GM18870 (cell line): ENCODE measurements around the gene VWCE.
"Not testable (repeated sequence)": the region's sequence is repeated elsewhere in the genome, so short reads cannot be mapped to it uniquely, and the experiment has no call there.

Source experiments
- ATAC-seq: cut with Tn5 transposase; IDR thresholded peaks from one replicate; pipeline ENCODE4 v1.9.1; 2021; ENCODE audit warnings: moderate library complexity; ENCODE audit not compliant: unreplicated experiment

Gene VWCE

GRCh38 chr11:61256710-61257482, 38.2 kb downstream of the VWCE start:
- ATAC-seq = no peak

- ATAC-seq = no peak
Measured at GRCh38 chr11:61254403-61255025, 40.6 kb downstream of the VWCE start.

- not testable (repeated sequence) for ATAC-seq
Measured at GRCh38 chr11:61252332-61252731, 42.8 kb downstream of the VWCE start.

DNA sequence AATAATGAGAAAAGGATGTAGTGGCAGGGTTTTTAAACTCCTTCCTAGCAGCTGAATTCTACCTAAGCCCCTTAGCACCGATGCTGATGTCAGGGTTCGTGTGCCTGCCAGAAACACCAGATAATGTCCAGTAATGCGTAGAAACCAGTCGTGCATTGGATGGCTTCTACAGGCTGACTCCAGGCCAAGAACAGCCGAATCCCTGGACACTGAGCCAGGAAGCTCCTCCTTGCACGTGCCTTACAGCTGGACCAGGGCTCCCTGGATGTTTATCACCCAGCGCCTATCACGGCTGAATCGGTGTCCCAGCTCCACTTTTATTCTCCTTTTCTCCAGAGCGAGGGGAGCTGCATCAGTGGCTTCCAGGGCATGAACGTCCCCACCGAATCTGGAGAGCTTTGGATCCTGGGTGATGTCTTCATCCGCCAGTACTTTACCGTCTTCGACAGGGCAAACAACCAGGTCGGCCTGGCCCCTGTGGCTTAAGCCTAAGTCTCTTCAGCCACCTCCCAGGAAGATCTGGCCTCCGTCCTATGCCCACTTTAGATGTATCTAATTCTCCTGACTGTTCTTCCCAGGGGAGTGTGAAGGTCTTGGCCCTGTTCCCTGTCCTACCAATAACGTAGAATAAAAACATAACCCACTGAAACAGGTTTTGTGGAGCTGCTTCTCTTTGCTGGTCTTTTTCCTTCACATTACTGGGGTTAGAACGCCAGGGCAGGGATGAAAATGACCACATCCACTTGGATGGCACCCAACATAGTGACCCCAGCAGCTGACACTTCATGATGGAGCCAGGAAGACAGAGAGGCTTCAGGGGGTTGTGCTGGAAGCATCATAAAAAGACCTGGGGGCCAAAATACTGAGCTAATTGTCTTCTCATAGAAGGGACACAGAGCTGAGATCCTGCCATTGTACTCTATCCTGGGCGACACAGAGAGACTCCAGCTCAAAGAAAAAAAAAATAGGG, 44.0 kb downstream of the VWCE start:
- not testable (repeated sequence) for ATAC-seq

- ATAC-seq = not testable (repeated sequence)
Measured at GRCh38 chr11:61249201-61249600, 45.9 kb downstream of the VWCE start.

- ATAC-seq = not testable (repeated sequence)
Measured at GRCh38 chr11:61248071-61248470, 47.0 kb downstream of the VWCE start.

GRCh38 chr11:61245284-61245964, 49.7 kb downstream of the VWCE start:
- not testable (repeated sequence) for ATAC-seq

GRCh38 chr11:61241526-61241925, 53.6 kb downstream of the VWCE start:
- not testable (repeated sequence) for ATAC-seq

DNA sequence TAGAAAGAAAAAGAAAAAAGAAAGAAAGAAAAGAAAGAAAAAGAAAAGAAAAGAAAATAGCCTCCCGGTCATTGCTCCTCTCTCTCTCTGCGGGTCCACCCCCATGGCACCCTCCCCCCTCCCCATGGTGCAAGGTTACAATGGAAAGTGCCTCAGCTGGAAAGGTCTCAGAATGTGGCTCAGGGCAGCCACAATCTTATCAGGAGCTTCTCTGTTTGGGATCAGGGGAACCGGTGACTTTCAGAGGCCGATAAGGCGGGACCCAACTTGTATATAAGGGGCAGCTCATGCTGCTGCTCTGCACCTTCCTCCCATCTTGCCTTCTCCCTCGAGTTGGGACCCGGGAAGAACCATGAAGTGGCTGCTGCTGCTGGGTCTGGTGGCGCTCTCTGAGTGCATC, 54.2 kb downstream of the VWCE start, which contains the start of gene PGA5:
Gene PGA5 (plus strand): TSS at position 301 of the 400 bp plus-strand sequence. CDS start 52 bp downstream, at position 353.
- not testable (repeated sequence) for ATAC-seq

DNA sequence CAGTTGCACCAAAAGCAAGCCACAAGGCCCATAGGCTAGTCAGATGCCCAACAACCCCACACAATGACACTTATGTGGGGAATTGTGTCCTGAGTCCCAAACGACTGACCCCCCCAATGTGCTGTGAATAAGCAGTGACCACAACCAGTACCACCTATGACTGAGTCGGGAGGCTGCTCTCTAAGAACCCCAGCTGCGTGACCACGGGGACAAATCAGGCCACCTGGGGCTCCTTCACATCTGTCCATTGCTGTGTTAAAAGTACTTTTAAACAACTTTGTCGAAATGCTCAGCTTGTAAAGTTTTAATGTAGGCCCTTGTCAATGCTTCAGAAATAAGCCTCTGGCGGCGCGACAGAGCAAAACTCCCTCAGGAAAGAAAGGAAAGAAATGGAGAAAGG, 54.8 kb downstream of the VWCE start:
- not testable (repeated sequence) for ATAC-seq

GRCh38 chr11:61237130-61237529, 58.0 kb downstream of the VWCE start:
- ATAC-seq = not testable (repeated sequence)

GRCh38 chr11:61232548-61233145, 62.5 kb downstream of the VWCE start:
- not testable (repeated sequence) for ATAC-seq

- not testable (repeated sequence) for ATAC-seq
Measured at GRCh38 chr11:61231585-61231984, 63.5 kb downstream of the VWCE start.

DNA sequence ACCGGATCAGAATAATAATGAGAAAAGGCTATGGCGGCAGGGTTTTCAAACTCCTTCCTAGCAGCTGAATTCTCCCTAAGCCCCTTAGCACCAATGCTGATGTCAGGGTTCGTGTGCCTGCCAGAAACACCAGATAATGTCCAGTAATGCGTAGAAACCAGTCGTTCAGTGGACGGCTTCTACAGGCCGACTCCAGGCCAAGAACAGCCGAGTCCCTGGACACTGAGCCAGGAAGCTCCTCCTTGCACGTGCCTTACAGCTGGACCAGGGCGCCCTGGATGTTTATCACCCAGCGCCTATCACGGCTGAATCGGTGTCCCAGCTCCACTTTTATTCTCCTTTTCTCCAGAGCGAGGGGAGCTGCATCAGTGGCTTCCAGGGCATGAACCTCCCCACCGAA, 64.1 kb downstream of the VWCE start:
- ATAC-seq = not testable (repeated sequence)

- ATAC-seq = not testable (repeated sequence)
Measured at GRCh38 chr11:61229458-61229857, 65.7 kb downstream of the VWCE start.

- not testable (repeated sequence) for ATAC-seq
Measured at GRCh38 chr11:61226457-61227137, 68.5 kb downstream of the VWCE start.

GRCh38 chr11:61222692-61223091, 72.4 kb downstream of the VWCE start:
- ATAC-seq = not testable (repeated sequence)

DNA sequence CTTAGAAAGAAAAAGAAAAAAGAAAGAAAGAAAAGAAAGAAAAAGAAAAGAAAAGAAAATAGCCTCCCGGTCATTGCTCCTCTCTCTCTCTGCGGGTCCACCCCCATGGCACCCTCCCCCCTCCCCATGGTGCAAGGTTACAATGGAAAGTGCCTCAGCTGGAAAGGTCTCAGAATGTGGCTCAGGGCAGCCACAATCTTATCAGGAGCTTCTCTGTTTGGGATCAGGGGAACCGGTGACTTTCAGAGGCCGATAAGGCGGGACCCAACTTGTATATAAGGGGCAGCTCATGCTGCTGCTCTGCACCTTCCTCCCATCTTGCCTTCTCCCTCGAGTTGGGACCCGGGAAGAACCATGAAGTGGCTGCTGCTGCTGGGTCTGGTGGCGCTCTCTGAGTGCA, 73.1 kb downstream of the VWCE start, which contains the start of gene PGA4:
Gene PGA4 (plus strand): TSS at position 301 of the 400 bp plus-strand sequence. CDS start 54 bp downstream, at position 355.
- ATAC-seq = not testable (repeated sequence)

- ATAC-seq = not testable (repeated sequence)
Measured at GRCh38 chr11:61219016-61219415, 76.1 kb downstream of the VWCE start.
